Thoracic aorta (tissue), 2 donors: ENCODE results near the gene FUT8. TPM values are rescaled to one million over a fixed set of nuclear protein-coding genes. Genes with fewer than 3 reads are reported as not detected.

Experiments
- ATAC-seq: fragments of 150-250 bp; one replicate; pipeline ENCODE4 v1.8.0; 2017; ENCODE audit warnings: low read depth; ENCODE audit not compliant: insufficient number of reproducible peaks, low FRiP score
- DNase-seq: peaks from one replicate; pipeline ENCODE4 v3.0.0-alpha.2; 2020; ENCODE audit warnings: low spot score
- H3K27ac ChIP-seq, 2 donors: fragments of 200-600 bp; sonication (generic); 1 replicate in 1 of 2; 2 replicates in 1 of 2; pipeline ENCODE4 v1.5.1; 2016; ENCODE audit warnings: mild to moderate bottlenecking in 2 of 2, moderate library complexity in 2 of 2
- H3K27me3 ChIP-seq: fragments of 200-600 bp; sonication (generic); replicated peaks from 2 replicates; pipeline ENCODE4 v1.6.0; 2016; ENCODE audit warnings: mild to moderate bottlenecking; ENCODE audit not compliant: insufficient read depth
- H3K36me3 ChIP-seq: fragments of 200-600 bp; sonication (generic); one replicate; pipeline ENCODE4 v1.5.1; 2016
- H3K4me1 ChIP-seq, 2 donors: fragments of 200-600 bp; sonication (generic); 1 replicate in 1 of 2; 2 replicates in 1 of 2; pipeline versions ENCODE4 v1.5.1 to v1.6.0; 2016; ENCODE audit warnings: low read depth in 2 of 2, mild to moderate bottlenecking in 1 of 2; ENCODE audit not compliant: control insufficient read depth in 1 of 2
- H3K4me3 ChIP-seq: fragments of 200-600 bp; sonication (generic); 2 replicates; pipeline ENCODE4 v1.5.1; 2016; ENCODE audit warnings: mild to moderate bottlenecking
- H3K9me3 ChIP-seq: fragments of 200-600 bp; sonication (generic); 2 replicates; pipeline ENCODE4 v1.5.1; 2016
- CTCF ChIP-seq: fragments of 200-600 bp; sonication (generic); IDR thresholded peaks from one replicate; pipeline ENCODE4 v1.5.1; 2019; ENCODE audit warnings: antibody characterized with exemption
- total RNA-seq, 2 donors: library from RNA; depleted of rRNA; stranded (reverse); fragments of >200 nt; gene quantifications; one replicate each; pipeline versions ENCODE4 v1.1.0 to v1.2.3, GENCODE V29; 2016

Gene FUT8
- total RNA-seq, 2 donors from 2014 or later = 22.3 to 23.4 TPM

DNA sequence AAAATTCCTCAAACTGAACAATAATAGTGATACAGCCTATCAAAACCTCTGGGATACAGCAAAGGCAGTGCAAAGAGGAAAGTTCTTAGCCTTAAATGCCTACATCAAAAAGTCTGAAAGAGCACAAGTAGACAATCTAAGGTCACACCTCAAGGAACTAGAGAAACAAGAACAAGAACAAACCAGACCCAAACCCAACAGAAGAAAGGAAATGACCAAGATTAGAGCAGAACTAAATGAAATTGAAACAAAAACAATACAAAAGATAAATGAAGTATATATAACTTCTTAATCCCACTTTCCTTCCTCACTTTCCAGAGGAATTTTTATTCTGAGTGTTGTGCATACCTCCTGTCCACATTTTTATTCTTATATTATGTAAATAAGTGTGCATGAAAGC, 192.0 kb downstream of the FUT8 start:
- Histone ChIP-seq H3K27me3 (no peaks in the 10 kb centered on the region), H3K4me3 (no peak overlapping the region), H3K27ac (no peak overlapping the region), H3K4me1 (no peaks in the 10 kb centered on the region), H3K36me3 (no peaks in the 10 kb centered on the region), H3K9me3 (no peaks in the 10 kb centered on the region)
- DNase-seq = no peak
- ATAC-seq = no peak
- TF ChIP-seq CTCF = no peak

GRCh38 chr14:65604936-65605335, 192.4 kb downstream of the FUT8 start:
- no peak for TF ChIP-seq CTCF

GRCh38 chr14:65606460-65606859, 193.9 kb downstream of the FUT8 start:
- Histone ChIP-seq H3K27me3 (no peaks in the 10 kb centered on the region), H3K4me1 (no peaks in the 10 kb centered on the region), H3K4me3 (no peak overlapping the region), H3K27ac (no peak overlapping the region), H3K36me3 (no peaks in the 10 kb centered on the region), H3K9me3 (no peaks in the 10 kb centered on the region)
- no peak for TF ChIP-seq CTCF
- DNase-seq (no peak), ATAC-seq (no peak)

More at GRCh38 chr14:65604936-65605335, 192.4 kb downstream of the FUT8 start:
- Histone ChIP-seq H3K27me3 (no peaks in the 10 kb centered on the region), H3K36me3 (no peaks in the 10 kb centered on the region), H3K9me3 (no peaks in the 10 kb centered on the region), H3K4me3 (no peak overlapping the region), H3K4me1 (no peaks in the 10 kb centered on the region), H3K27ac (no peak overlapping the region)
- no peak for ATAC-seq
- DNase-seq = no peak

DNA sequence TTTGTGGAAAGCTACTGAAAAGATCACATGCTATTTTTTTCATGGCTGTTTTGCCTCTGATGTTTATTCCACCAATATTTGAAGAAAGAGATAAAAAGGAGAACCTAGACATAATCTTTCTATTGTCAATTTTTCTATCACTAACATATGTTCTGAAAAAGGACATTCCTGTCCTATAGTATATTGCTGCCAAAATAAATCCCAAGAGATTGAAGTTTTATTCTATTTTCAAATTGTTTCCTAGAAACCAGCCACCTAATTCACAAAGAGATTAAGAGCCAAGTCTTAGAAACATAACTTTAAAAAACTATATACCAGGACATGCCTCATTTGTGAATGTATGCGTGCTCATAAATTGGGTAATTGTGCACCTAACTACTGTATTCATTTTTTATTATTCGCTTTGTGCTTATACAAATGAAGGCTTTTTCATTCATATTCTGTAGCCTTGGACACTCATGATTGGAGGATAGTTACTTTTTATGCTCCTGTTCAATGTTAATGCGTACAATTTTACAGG, 200.7 kb downstream of the FUT8 start:
- no peaks in the 10 kb centered on the region for H3K9me3 ChIP-seq
- no peaks in the 10 kb centered on the region for H3K36me3 ChIP-seq
- no peak for DNase-seq
- no peak for TF ChIP-seq CTCF
- ATAC-seq = no peak
- no peak overlapping the region for H3K27ac ChIP-seq
- H3K4me1 ChIP-seq = no peaks in the 10 kb centered on the region
- H3K4me3 ChIP-seq = no peak overlapping the region
- H3K27me3 ChIP-seq = no peaks in the 10 kb centered on the region

DNA sequence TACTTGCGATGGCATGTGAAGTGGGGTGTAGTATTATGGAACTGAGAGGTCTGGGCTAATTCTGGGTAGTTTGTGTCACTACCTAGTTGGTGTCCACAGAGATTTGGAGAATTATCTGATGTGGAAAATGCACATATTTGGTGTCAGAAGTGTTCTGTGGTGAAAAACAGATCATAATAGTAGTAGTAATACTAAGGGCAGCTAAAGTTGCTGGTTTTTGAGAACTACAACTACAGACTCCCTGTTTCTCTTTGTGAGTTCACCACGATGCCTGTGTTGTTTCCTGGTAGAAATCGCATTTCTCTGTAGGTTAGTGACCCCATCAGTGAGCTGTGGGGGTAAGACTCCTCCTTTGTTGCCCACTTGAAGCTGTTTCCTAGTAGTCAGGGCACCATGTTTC, 206.5 kb downstream of the FUT8 start:
- Histone ChIP-seq H3K36me3 (no peaks in the 10 kb centered on the region), H3K27me3 (no peaks in the 10 kb centered on the region), H3K27ac (no peak overlapping the region), H3K4me3 (no peak overlapping the region), H3K9me3 (no peaks in the 10 kb centered on the region), H3K4me1 (no peaks in the 10 kb centered on the region)
- no peak for DNase-seq
- no peak for ATAC-seq
- TF ChIP-seq CTCF = no peak
